Measurements from ENCODE around the gene RBKS. TPM values are rescaled to one million over a fixed set of nuclear protein-coding genes. Genes with fewer than 3 reads are reported as not detected.

RBKS gene
- polyA plus RNA-seq, 1 of the 3 experiments (the other 2 are of a cell fraction), result 7.4 TPM

DNA sequence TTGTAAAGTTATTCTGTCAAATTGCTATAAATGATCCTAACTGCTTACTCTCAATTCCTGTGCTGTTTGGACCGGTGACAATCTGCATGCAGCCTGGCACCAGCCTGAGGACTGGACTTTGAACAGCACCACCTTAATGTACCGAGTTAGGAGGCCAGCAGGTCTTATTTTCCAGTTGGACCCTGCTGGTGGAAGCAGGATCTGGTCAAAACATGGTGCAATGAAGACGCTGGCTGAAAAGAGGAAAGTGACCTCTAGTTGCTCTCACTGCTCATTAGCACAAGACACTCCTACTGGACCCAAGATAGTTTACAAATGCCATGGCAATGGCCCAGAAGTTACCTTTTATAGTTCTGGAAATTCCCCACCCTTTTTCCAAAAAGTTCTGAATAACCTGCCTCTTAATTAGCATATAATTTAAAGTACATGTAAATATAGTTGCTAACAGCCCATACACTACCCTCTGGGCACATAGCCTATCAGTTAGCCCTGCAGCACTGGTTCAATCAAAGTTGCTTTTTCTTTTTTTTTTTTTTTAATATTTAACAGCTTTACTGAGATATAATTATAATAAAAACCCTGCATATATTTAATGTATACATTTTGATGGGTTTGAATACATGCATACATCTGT is 35.8 kb downstream of the RBKS start:
- Histone ChIP-seq H2AFZ (ENCODE audit: low read depth) (no peak overlapping the region), H4K20me1 (ENCODE audit: insufficient read depth) (no peaks in the 10 kb centered on the region), H3K79me2 (ENCODE audit: insufficient read depth) (no peaks in the 10 kb centered on the region), H3K4me2 (no peak overlapping the region), H3K36me3 (replicated peaks in 1 of 2; ENCODE audit: control insufficient read depth in 1 of 2, insufficient read depth in 2 of 2, low read length in 1 of 2) (no peaks in the 10 kb centered on the region), H3K9ac (no peak overlapping the region), H3K9me3 (peaks cover 3% of the 10 kb centered on the region; the same call in 1 of the 2 replicates), H3K4me3 (ENCODE audit: low read depth in 2 of 2, low read length in 1 of 2) (no peak overlapping the region), H3K27me3 (ENCODE audit: insufficient read depth) (no peaks in the 10 kb centered on the region), H3K27ac (ENCODE audit: low read depth in 2 of 2, low read length in 1 of 2) (no peak overlapping the region), H3F3A (replicated peaks; ENCODE audit: insufficient read depth) (peaks cover 11% of the 10 kb centered on the region), H3K9me2 (no peaks in the 10 kb centered on the region), H3K4me1 (ENCODE audit: control insufficient read depth in 1 of 2, insufficient read depth in 2 of 2, low read depth in 1 of 2, low read length in 1 of 2) (peaks cover 0 to 19% of the 10 kb centered on the region in 2 experiments; a peak in 1 of 4 replicates)
- TF ChIP-seq MXI1 (IDR thresholded peaks at IDR 0.05; ENCODE audit: low read depth, low read length), result no peak
- TF ChIP-seq, protein P1, sequence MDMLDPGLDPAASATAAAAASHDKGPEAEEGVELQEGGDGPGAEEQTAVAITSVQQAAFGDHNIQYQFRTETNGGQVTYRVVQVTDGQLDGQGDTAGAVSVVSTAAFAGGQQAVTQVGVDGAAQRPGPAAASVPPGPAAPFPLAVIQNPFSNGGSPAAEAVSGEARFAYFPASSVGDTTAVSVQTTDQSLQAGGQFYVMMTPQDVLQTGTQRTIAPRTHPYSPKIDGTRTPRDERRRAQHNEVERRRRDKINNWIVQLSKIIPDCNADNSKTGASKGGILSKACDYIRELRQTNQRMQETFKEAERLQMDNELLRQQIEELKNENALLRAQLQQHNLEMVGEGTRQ (IDR thresholded peaks at IDR 0.05; ENCODE audit: borderline replicate concordance, low read depth, low read length), result no peak
- 96% methylated on average over 3 of the region's 3 CpGs for WGBS (ENCODE audit: low lambda C conversion rate)
- DNase-seq, result no peak
- POLR2A ChIA-PET, result no interaction called here
- CTCF ChIA-PET, result no interaction called here

DNA sequence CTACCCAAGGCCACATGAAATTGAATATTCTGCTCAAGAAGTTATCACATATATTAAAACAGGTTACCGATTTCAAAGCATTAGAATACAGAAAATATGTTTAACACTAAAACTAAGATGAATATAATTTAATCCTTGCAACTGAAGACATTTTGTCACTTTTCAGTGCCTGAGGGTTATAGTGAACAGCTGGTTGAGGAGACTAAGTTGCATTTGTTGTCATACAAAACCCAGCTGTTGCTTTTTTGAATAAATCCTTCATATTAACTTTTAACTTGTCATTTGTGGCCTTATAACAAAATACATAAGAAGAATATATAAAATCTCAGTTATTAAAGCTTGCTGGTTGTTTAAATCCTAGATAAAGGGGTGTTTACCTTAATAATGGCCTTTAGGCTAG is 37.5 kb downstream of the RBKS start:
- ChIA-PET CTCF (interaction anchor here (1.0 kb wide), 1 partner anchor 19 kb away, joined by 3 read pairs; no protein-coding TSS in a partner anchor), POLR2A (interaction anchor here (0.6 kb wide), 1 partner anchor 82 kb away, joined by 4 read pairs; no protein-coding TSS in a partner anchor)
- DNase-seq, result no peak
- H3K9me2 ChIP-seq, result no peaks in the 10 kb centered on the region
- H3F3A ChIP-seq (replicated peaks; ENCODE audit: insufficient read depth), result peaks cover 11% of the 10 kb centered on the region
- no peaks in the 10 kb centered on the region for H3K79me2 ChIP-seq (ENCODE audit: insufficient read depth)
- no peak overlapping the region for H3K27ac ChIP-seq (ENCODE audit: low read depth in 2 of 2, low read length in 1 of 2)
- H3K9me3 ChIP-seq, result peaks cover under 1% of the 10 kb centered on the region; the same call in 1 of the 2 replicates
- H3K4me1 ChIP-seq (ENCODE audit: control insufficient read depth in 1 of 2, insufficient read depth in 2 of 2, low read depth in 1 of 2, low read length in 1 of 2), result peaks cover 0 to 19% of the 10 kb centered on the region in 2 experiments; a peak in 1 of 4 replicates
- no peaks in the 10 kb centered on the region for H4K20me1 ChIP-seq (ENCODE audit: insufficient read depth)
- WGBS (ENCODE audit: low lambda C conversion rate), result 93% methylated on average over 1 of the region's 1 CpG
- H2AFZ ChIP-seq (ENCODE audit: low read depth), result no peak overlapping the region
- H3K36me3 ChIP-seq (replicated peaks in 1 of 2; ENCODE audit: control insufficient read depth in 1 of 2, insufficient read depth in 2 of 2, low read length in 1 of 2), result no peaks in the 10 kb centered on the region
- TF ChIP-seq FOXM1 (IDR thresholded peaks at IDR 0.05; ENCODE audit: low read depth) (no peak), MEF2A (IDR thresholded peaks at IDR 0.05; ENCODE audit: borderline replicate concordance, low read depth) (no peak), ELF1 (IDR thresholded peaks at IDR 0.05) (no peak), NRF1 (IDR thresholded peaks at IDR 0.05; ENCODE audit: low read depth, low read length) (no peak), FOXJ3 (CRISPR knock-in tag; IDR thresholded peaks at IDR 0.05) (no peak), NFIC (IDR thresholded peaks at IDR 0.05; ENCODE audit: borderline replicate concordance) (no peak)
- TF ChIP-seq, protein P2, sequence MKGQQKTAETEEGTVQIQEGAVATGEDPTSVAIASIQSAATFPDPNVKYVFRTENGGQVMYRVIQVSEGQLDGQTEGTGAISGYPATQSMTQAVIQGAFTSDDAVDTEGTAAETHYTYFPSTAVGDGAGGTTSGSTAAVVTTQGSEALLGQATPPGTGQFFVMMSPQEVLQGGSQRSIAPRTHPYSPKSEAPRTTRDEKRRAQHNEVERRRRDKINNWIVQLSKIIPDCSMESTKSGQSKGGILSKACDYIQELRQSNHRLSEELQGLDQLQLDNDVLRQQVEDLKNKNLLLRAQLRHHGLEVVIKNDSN (IDR thresholded peaks at IDR 0.05; ENCODE audit: borderline replicate concordance, low read depth), result no peak
- TF ChIP-seq, protein P3, sequence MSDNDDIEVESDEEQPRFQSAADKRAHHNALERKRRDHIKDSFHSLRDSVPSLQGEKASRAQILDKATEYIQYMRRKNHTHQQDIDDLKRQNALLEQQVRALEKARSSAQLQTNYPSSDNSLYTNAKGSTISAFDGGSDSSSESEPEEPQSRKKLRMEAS (IDR thresholded peaks at IDR 0.05; ENCODE audit: low read depth), result no peak
- H3K27me3 ChIP-seq (ENCODE audit: insufficient read depth), result no peaks in the 10 kb centered on the region
- H3K4me3 ChIP-seq (ENCODE audit: low read depth in 2 of 2, low read length in 1 of 2), result no peak overlapping the region
- H3K4me2 ChIP-seq, result no peak overlapping the region
- no peak overlapping the region for H3K9ac ChIP-seq

Measured in SK-N-SH (cell line).